Activated T-cell treated with anti-CD3 and anti-CD28 coated beads, Interleukin-2, amount 50 U/mL, for 72 hours (primary cell): ENCODE measurements around the gene TCL1A. TPM values are rescaled to one million over a fixed set of nuclear protein-coding genes. Genes with fewer than 3 reads are reported as not detected.
"Not testable (repeated sequence)": the region's sequence is repeated elsewhere in the genome, so short reads cannot be mapped to it uniquely, and the experiment has no call there.

Experiments used
- ATAC-seq, 2 donors: fragments of 150-1000 bp; cut with Tn5 transposase; replicated peaks in 1 of 2; 2 replicates each; pipeline ENCODE4 v1.10.0; 2021; ENCODE audit warnings: moderate library complexity in 2 of 2, mild to moderate bottlenecking in 1 of 2
- DNase-seq, 2 donors: peaks; one replicate each; pipeline ENCODE4 v3.0.0; 2021 to 2022; ENCODE audit warnings: mixed read lengths in 1 of 2
- H3K27ac Mint-ChIP-seq: one replicate; pipeline ENCODE4 v1.8.0; 2022; ENCODE audit warnings: mild to moderate bottlenecking, moderate library complexity, mixed read lengths
- H3K27me3 Mint-ChIP-seq: one replicate; pipeline ENCODE4 v1.8.0; 2022; ENCODE audit warnings: low read depth, mixed read lengths
- H3K36me3 Mint-ChIP-seq, 2 donors: one replicate each; pipeline ENCODE4 v1.8.0; 2022; ENCODE audit warnings: mixed read lengths in 2 of 2, mild to moderate bottlenecking in 1 of 2; ENCODE audit not compliant: insufficient read depth in 2 of 2
- H3K4me1 Mint-ChIP-seq: one replicate; pipeline ENCODE4 v1.8.0; 2022; ENCODE audit warnings: low read depth, mixed read lengths
- H3K4me3 Mint-ChIP-seq, 2 donors: one replicate each; pipeline ENCODE4 v1.8.0; 2022; ENCODE audit warnings: mild to moderate bottlenecking in 2 of 2, mixed read lengths in 2 of 2, moderate library complexity in 2 of 2
- H3K9me3 Mint-ChIP-seq, 2 donors: one replicate each; pipeline ENCODE4 v1.8.0; 2022; ENCODE audit warnings: mixed read lengths in 2 of 2
- total RNA-seq, 2 donors: library from RNA; stranded (reverse); gene quantifications; one replicate each; pipeline ENCODE4 v1.2.3, GENCODE V29; 2022

Gene TCL1A
- total RNA-seq: 1 to 10 TPM in 1 of 2 donors, under 1 TPM in 1; 0.29 to 1.3 TPM

- Mint-ChIP-seq H3K4me3 (no peak within 1 kb of the TSS), H3K27me3 (peaks cover 31% of the 10 kb centered on the region), H3K4me1 (no peaks in the 10 kb centered on the region), H3K36me3 (no peaks in the 10 kb centered on the region), H3K9me3 (no peaks in the 10 kb centered on the region), H3K27ac (no peak within 1 kb of the TSS)
- DNase-seq (no peak), ATAC-seq (no peak)
These were observed at the start of gene TCL1A for GRCh38 chr14:95713596-95714371. TCL1A (minus strand) TSS chr14:95714125; CDS start chr14:95714066, 59 bp downstream.

- DNase-seq, H3K36me3 Mint-ChIP-seq, H3K4me1 Mint-ChIP-seq, ATAC-seq, H3K27ac Mint-ChIP-seq, H3K4me3 Mint-ChIP-seq, H3K9me3 Mint-ChIP-seq: not testable (repeated sequence)
- H3K27me3 Mint-ChIP-seq: peaks cover 30% of the 10 kb centered on the region
These were observed 49.1 kb upstream of the TCL1A start for GRCh38 chr14:95763032-95763431.

GRCh38 chr14:95761436-95761835 is 47.5 kb upstream of the TCL1A start:
- Mint-ChIP-seq H3K27ac (no peak overlapping the region), H3K9me3 (no peaks in the 10 kb centered on the region), H3K36me3 (no peaks in the 10 kb centered on the region), H3K4me3 (no peak overlapping the region), H3K27me3 (peaks cover 25% of the 10 kb centered on the region), H3K4me1 (no peaks in the 10 kb centered on the region)
- DNase-seq (no peak), ATAC-seq (no peak)

- DNase-seq (no peak), ATAC-seq (no peak)
- Mint-ChIP-seq H3K27me3 (peaks cover 25% of the 10 kb centered on the region), H3K27ac (no peak overlapping the region), H3K4me3 (no peak overlapping the region), H3K36me3 (no peaks in the 10 kb centered on the region), H3K4me1 (no peaks in the 10 kb centered on the region), H3K9me3 (no peaks in the 10 kb centered on the region)
These were observed 46.7 kb upstream of the TCL1A start for GRCh38 chr14:95760596-95760995.

GRCh38 chr14:95759941-95760340 is 46.0 kb upstream of the TCL1A start:
- Mint-ChIP-seq H3K4me1 (no peaks in the 10 kb centered on the region), H3K27ac (no peak overlapping the region), H3K4me3 (no peak overlapping the region), H3K9me3 (no peaks in the 10 kb centered on the region), H3K27me3 (peaks cover 25% of the 10 kb centered on the region), H3K36me3 (no peaks in the 10 kb centered on the region)
- ATAC-seq (no peak), DNase-seq (no peak)

- no peak for ATAC-seq
- Mint-ChIP-seq H3K4me1 (no peaks in the 10 kb centered on the region), H3K4me3 (no peak overlapping the region), H3K9me3 (no peaks in the 10 kb centered on the region), H3K27ac (no peak overlapping the region), H3K36me3 (no peaks in the 10 kb centered on the region), H3K27me3 (peaks cover 34% of the 10 kb centered on the region)
- no peak for DNase-seq
These were observed 44.4 kb upstream of the TCL1A start for GRCh38 chr14:95758331-95758730.

- DNase-seq: no peak
- Mint-ChIP-seq H3K4me3 (no peak overlapping the region), H3K36me3 (no peaks in the 10 kb centered on the region), H3K4me1 (no peaks in the 10 kb centered on the region), H3K27ac (no peak overlapping the region), H3K9me3 (no peaks in the 10 kb centered on the region), H3K27me3 (peaks cover 34% of the 10 kb centered on the region)
- no peak for ATAC-seq
These were observed 42.8 kb upstream of the TCL1A start for GRCh38 chr14:95756751-95757150.

- Mint-ChIP-seq H3K27me3 (peaks cover 28% of the 10 kb centered on the region), H3K36me3 (no peaks in the 10 kb centered on the region), H3K4me1 (no peaks in the 10 kb centered on the region), H3K4me3 (no peak overlapping the region), H3K27ac (no peak overlapping the region), H3K9me3 (no peaks in the 10 kb centered on the region)
- ATAC-seq: no peak
- no peak for DNase-seq
These were observed 42.2 kb upstream of the TCL1A start for GRCh38 chr14:95756127-95756526.

GRCh38 chr14:95741781-95742180 is 27.9 kb upstream of the TCL1A start:
- H3K36me3 Mint-ChIP-seq: peaks cover 5 to 6% of the 10 kb centered on the region in 2 donors
- no peak overlapping the region for H3K4me3 Mint-ChIP-seq
- ATAC-seq (no peak), DNase-seq (no peak)
- H3K27me3 Mint-ChIP-seq: no peaks in the 10 kb centered on the region
- H3K27ac Mint-ChIP-seq: no peak overlapping the region
- peaks cover 5 to 9% of the 10 kb centered on the region in 2 donors for H3K9me3 Mint-ChIP-seq
- H3K4me1 Mint-ChIP-seq: peaks cover 8% of the 10 kb centered on the region

GRCh38 chr14:95741038-95741490 is 27.1 kb upstream of the TCL1A start:
- peaks cover 5 to 6% of the 10 kb centered on the region in 2 donors for H3K36me3 Mint-ChIP-seq
- H3K27ac Mint-ChIP-seq: no peak overlapping the region
- ATAC-seq (no peak), DNase-seq (no peak)
- no peak overlapping the region for H3K4me3 Mint-ChIP-seq
- H3K27me3 Mint-ChIP-seq: no peaks in the 10 kb centered on the region
- peaks cover 8% of the 10 kb centered on the region for H3K4me1 Mint-ChIP-seq
- peaks cover 5 to 9% of the 10 kb centered on the region in 2 donors for H3K9me3 Mint-ChIP-seq

GRCh38 chr14:95739356-95739755 is 25.4 kb upstream of the TCL1A start:
- no peak overlapping the region for H3K27ac Mint-ChIP-seq
- no peak for ATAC-seq
- peaks cover 2% of the 10 kb centered on the region for H3K27me3 Mint-ChIP-seq
- no peak overlapping the region for H3K4me3 Mint-ChIP-seq
- DNase-seq: no peak
- peaks cover 8% of the 10 kb centered on the region for H3K4me1 Mint-ChIP-seq
- peaks cover 5 to 9% of the 10 kb centered on the region in 2 donors for H3K9me3 Mint-ChIP-seq
- H3K36me3 Mint-ChIP-seq: peaks cover 5 to 6% of the 10 kb centered on the region in 2 donors

- H3K4me1 Mint-ChIP-seq: no peaks in the 10 kb centered on the region
- DNase-seq (no peak), ATAC-seq (no peak)
- no peaks in the 10 kb centered on the region for H3K36me3 Mint-ChIP-seq
- no peak overlapping the region for H3K27ac Mint-ChIP-seq
- H3K27me3 Mint-ChIP-seq: peaks cover 22% of the 10 kb centered on the region
- H3K4me3 Mint-ChIP-seq: no peak overlapping the region
- H3K9me3 Mint-ChIP-seq: no peaks in the 10 kb centered on the region
These were observed 19.3 kb upstream of the TCL1A start for GRCh38 chr14:95733212-95733611.

- no peaks in the 10 kb centered on the region for H3K36me3 Mint-ChIP-seq
- peaks cover 33% of the 10 kb centered on the region for H3K27me3 Mint-ChIP-seq
- H3K4me3 Mint-ChIP-seq: no peak overlapping the region
- no peaks in the 10 kb centered on the region for H3K9me3 Mint-ChIP-seq
- ATAC-seq: no peak
- no peak overlapping the region for H3K27ac Mint-ChIP-seq
- no peaks in the 10 kb centered on the region for H3K4me1 Mint-ChIP-seq
- no peak for DNase-seq
These were observed 16.2 kb upstream of the TCL1A start for GRCh38 chr14:95730126-95730525.
